Stimulated activated CD4-positive, alpha-beta T cell treated with anti-CD3 and anti-CD28 coated beads, Interleukin-15, amount 100 ng/mL, for 48 hours (primary cell): Measurements from ENCODE around the gene FIBIN.
"Not testable (repeated sequence)": the region's sequence is repeated elsewhere in the genome, so short reads cannot be mapped to it uniquely, and the experiment has no call there.

Source experiments
- DNase-seq, 2 donors: peaks; one replicate each; pipeline ENCODE4 v3.0.0-alpha.2; 2020; ENCODE audit warnings: low read depth in 2 of 2

Gene FIBIN

GRCh38 chr11:26993965-26994457 is at the start of gene FIBIN:
Gene FIBIN (plus strand): TSS chr11:26994112. CDS start chr11:26994527, 415 bp downstream.
- no peak for DNase-seq

GRCh38 chr11:26944866-26945664 is 48.8 kb upstream of the FIBIN start:
- no peak for DNase-seq

DNA sequence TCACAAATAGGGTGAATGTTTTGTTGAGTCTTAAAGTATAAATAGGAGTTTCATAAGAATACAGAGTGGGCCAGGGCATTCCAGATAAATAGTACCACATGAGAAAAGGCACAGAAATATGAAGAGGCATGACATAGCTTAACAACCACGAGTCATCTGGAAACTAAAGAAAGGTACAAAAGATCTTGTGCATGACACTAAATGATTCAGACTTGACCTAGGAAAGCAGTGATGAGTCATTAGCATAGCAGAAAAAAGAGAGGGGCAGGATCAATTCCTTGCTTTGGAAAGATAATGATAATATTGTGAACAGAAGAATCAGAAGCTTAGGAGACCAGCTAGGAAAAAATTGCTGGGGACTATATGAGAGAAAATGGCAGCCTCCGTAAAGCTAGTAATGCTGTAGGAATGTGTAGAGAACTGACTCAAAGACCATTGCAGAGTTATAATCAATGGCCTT is 47.6 kb upstream of the FIBIN start:
- no peak for DNase-seq

DNA sequence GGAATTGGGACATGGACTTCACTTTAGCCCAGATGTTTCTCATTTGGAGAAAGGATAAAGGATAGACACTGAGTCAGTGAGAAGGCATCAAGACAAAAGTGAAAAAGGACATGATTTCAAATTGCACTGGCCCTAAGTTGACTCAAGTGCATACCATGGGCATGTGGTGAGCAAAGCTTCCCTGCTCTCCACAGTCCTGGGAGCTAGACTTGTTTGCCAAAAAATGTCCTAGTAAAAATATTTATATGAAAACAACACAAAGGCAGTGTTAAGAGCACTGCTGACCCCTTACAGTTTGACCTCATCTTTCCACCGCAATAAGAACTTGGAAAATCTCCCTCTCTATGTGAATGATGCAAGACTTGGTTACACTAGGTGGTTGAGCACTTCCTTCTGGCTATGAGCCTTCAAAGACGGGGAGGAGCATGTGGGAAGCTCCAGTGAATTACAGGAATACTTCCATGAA is 46.5 kb upstream of the FIBIN start:
- no peak for DNase-seq

- no peak for DNase-seq
Measured at GRCh38 chr11:26947904-26948639, 45.8 kb upstream of the FIBIN start.

- DNase-seq = no peak
Measured at GRCh38 chr11:26948881-26949280, 45.0 kb upstream of the FIBIN start.

GRCh38 chr11:26949846-26950245 is 44.1 kb upstream of the FIBIN start:
- DNase-seq = no peak

GRCh38 chr11:26950260-26950719 is 43.6 kb upstream of the FIBIN start:
- DNase-seq = no peak

DNA sequence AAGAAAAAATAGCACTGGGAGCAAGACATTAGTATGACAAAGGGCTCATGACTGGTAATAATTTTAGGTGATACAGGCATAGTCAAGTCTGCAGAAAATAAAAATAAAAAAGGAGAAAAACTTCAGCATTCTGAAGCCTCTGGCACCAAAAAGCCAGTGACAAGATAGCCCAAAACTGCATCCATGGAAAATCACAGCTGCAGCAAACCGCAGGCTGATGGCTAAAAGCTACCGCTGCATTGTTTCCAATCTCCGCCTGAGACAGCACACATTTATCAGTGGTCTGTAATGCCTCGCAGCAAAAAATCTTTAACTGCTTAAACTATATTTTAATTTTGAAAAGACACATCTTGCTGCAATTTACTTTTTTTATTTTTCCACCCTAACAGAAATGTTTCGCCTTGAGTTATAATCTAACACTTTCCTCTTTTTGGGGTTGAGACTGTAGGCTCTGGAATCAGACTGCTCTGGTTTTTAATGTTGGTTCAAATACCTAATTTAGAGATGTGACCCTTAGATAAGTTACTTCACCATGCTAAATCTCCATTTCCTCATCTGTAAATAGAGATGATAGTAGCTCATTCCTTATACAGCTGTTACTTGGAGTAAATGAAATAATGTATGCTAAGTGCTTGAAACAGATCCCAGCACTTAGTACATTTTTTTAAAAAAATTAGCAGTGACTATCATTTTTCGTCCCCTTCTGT is 42.0 kb upstream of the FIBIN start:
- no peak for DNase-seq

GRCh38 chr11:26953770-26954392 is 40.0 kb upstream of the FIBIN start:
- no peak for DNase-seq

GRCh38 chr11:26958005-26958701 is 35.8 kb upstream of the FIBIN start:
- DNase-seq = no peak

- no peak for DNase-seq
Measured at GRCh38 chr11:26958702-26959049, 35.2 kb upstream of the FIBIN start.

GRCh38 chr11:26960281-26960680 is 33.6 kb upstream of the FIBIN start:
- DNase-seq = no peak

- no peak for DNase-seq
Measured at GRCh38 chr11:26963764-26964163, 30.1 kb upstream of the FIBIN start.

- DNase-seq = no peak
Measured at GRCh38 chr11:26964339-26964738, 29.6 kb upstream of the FIBIN start.

GRCh38 chr11:26964847-26965485 is 28.9 kb upstream of the FIBIN start:
- DNase-seq = not testable (repeated sequence)

DNA sequence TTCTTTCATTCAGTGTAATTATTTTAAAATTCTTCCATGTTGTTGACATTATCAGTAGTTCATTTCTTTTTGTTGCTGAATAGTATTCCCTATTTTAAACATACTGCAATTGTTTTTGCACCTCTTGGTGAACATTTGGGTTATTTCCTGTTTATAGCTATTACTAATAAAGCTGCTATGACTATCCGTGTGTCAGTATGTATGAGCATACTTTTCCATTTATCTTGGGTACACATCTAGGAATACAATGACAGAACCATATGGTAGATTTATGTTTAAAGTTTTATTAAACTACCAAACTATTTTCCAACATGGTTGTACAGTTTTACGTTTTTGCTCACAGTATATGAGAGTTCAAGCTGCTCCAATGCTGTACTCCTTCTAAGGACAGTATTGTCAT is 22.0 kb upstream of the FIBIN start:
- DNase-seq = no peak

DNA sequence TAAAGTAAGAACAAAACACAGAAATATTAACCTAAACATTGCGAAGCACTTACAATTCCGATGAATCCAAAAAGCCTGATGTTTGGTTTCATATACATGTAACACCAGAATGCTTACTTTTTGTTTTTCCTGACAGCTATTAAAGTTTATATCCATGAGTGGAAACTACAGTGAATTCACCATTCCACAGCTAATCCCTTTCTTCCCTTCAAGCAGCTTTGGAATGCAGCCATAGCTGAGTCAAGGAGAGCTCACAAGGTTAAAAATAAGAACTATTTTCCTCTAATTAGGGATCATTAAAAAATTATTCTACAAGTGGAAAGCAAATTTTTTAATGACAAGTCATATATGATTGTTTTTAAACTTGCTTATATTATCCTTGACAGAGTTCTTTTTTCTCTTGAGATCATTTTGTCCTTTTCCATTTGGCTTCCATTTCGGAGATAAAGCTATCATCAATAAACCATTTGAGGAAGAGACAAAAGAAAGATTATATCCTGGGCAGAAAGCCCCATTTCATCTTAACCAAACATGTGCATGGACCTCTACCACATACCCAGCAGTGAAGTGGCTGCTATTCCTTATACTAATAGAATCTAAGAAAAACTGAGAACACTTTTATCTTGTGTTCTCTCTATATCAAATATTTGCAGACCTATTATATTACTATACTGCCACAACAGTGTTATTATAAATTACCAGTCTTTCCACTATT is 19.7 kb upstream of the FIBIN start:
- DNase-seq = no peak

DNA sequence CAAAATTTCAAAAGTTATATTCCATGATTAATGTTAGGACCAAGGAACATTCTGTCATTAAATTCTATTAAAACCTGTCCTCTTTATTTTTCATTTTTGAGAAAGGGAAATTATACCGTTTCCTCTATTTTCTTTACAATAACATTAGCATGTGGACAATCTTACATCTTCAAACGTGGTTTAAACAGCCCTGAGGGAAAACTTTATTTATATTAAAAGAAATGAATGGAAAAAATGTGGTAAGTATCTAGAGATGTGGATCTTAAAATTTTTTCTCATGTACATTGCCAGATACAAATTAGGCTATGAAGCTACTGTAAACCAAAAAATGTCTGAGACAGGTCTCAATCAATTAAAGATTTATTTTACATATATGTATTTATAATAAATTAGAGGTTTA is 18.9 kb upstream of the FIBIN start:
- DNase-seq = no peak

GRCh38 chr11:26976389-26976788 is 17.5 kb upstream of the FIBIN start:
- DNase-seq = no peak
